K562 (cell line): ENCODE data around the gene SDR39U1. TPM values are rescaled to one million over a fixed set of nuclear protein-coding genes. Genes with fewer than 3 reads are reported as not detected.
A peak's percentile ranks its signal among the peaks of the same experiment; 100 is the strongest.

ENCODE experiments used
- CREBBP ChIP-seq: IDR thresholded peaks from one replicate; pipeline ENCODE4 v1.6.1; 2012; ENCODE audit warnings: low read depth, mild to moderate bottlenecking, control low read depth, inconsistent platforms, low read length
- FOXJ2 ChIP-seq: fragments of 200-800 bp; sonication (Bioruptor generic); IDR thresholded peaks from 2 replicates; pipeline ENCODE4 v1.6.1; 2016; ENCODE audit warnings: missing genetic modification characterization, missing compliant biosample characterization
- LCOR ChIP-seq: sonication (generic); formaldehyde crosslinking; IDR thresholded peaks from 2 replicates; pipeline ENCODE4 v1.8.0; 2022; ENCODE audit warnings: mild to moderate bottlenecking, missing genetic modification reagents
- MED1 ChIP-seq: sonication (generic); formaldehyde crosslinking; IDR thresholded peaks from 2 replicates; pipeline ENCODE4 v1.8.1; 2023; ENCODE audit warnings: missing genetic modification reagents, borderline replicate concordance
- MYC ChIP-seq, 2 experiments: fragments of 250-450 bp in 1 of 2; sonication (Bioruptor Pico) in 1 of 2; IDR thresholded peaks; 2 replicates each; pipeline versions ENCODE4 v1.5.1 to v1.6.1; 2012 to 2021; ENCODE audit warnings: low read depth in 2 of 2, borderline replicate concordance in 1 of 2, improper control_type of control experiment in 1 of 2, low read length in 1 of 2, mild to moderate bottlenecking in 1 of 2, moderate library complexity in 1 of 2
- POU5F1 ChIP-seq: fragments of 150-350 bp; IDR thresholded peaks from 2 replicates; pipeline ENCODE4 v1.6.1; 2014; ENCODE audit warnings: borderline replicate concordance, low read length, low read depth, mild to moderate bottlenecking; ENCODE audit not compliant: partially characterized antibody
- SOX6 ChIP-seq: fragments of 450-650 bp; IDR thresholded peaks from 2 replicates; pipeline ENCODE4 v1.6.1; 2014; ENCODE audit warnings: mild to moderate bottlenecking
- XRCC4 ChIP-seq: IDR thresholded peaks from one replicate; pipeline ENCODE4 v1.6.1; 2011; ENCODE audit not compliant: insufficient read depth, insufficient read length; ENCODE audit errors: extremely low read depth
- ZFP36 ChIP-seq: fragments of 150-350 bp; IDR thresholded peaks from 2 replicates; pipeline ENCODE4 v1.6.1; 2018; ENCODE audit warnings: low read length, low read depth; ENCODE audit not compliant: partially characterized antibody
- ZNF12 ChIP-seq: sonication (generic); formaldehyde crosslinking; IDR thresholded peaks from 2 replicates; pipeline ENCODE4 v1.4.0; 2020; ENCODE audit warnings: mild to moderate bottlenecking, missing genetic modification reagents
- polyA plus RNA-seq, 8 experiments: library from polyadenylated mRNA; depleted of rRNA in 4 of 8; stranded (reverse) in 5 of 8; unstranded in 3 of 8; fragments of >200 nt; fragmentation: Nextera tagmentation in 2 of 8; fragmentation: Illumina TruSeq in 1 of 8; extraction: Ambion mirVana in 2 of 8; extraction: Trizol in 1 of 8; gene quantifications; 2 replicates each; pipeline versions ENCODE4 v1.2.1 to v1.2.3, GENCODE V29; 2011 to 2014; ENCODE audit warnings: inconsistent platforms in 1 of 8, missing spikeins in 1 of 8
- total RNA-seq, 7 experiments: library from RNA; depleted of rRNA in 6 of 7; stranded (reverse); fragments of >200 nt in 6 of 7; fragmentation: Illumina TruSeq in 2 of 7; extraction: Trizol in 2 of 7; gene quantifications; 2 replicates each; pipeline versions ENCODE4 v1.2.1 to v1.2.3, GENCODE V29; 2011 to 2021; ENCODE audit warnings: low replicate concordance in 1 of 7
- TF ChIP-seq, protein P1 (sequence below): fragments of 250-450 bp; sonication (Bioruptor Pico); IDR thresholded peaks from 2 replicates; pipeline ENCODE4 v1.4.0; 2020; ENCODE audit warnings: mild to moderate bottlenecking, moderate library complexity, borderline replicate concordance
- TF ChIP-seq, protein P2 (sequence below), 2 experiments: fragments of 450-650 bp; IDR thresholded peaks; 2 replicates each; pipeline ENCODE4 v1.6.1; 2016; ENCODE audit warnings: mild to moderate bottlenecking in 2 of 2, borderline replicate concordance in 1 of 2, low read depth in 1 of 2, moderate library complexity in 1 of 2

Gene SDR39U1
- total and polyA plus RNA-seq, 9 of the 15 experiments (the other 6 are each of a cell fraction or from before 2014, with no cell fraction given) = 10.4 to 56.1 (median 19.8) TPM

DNA sequence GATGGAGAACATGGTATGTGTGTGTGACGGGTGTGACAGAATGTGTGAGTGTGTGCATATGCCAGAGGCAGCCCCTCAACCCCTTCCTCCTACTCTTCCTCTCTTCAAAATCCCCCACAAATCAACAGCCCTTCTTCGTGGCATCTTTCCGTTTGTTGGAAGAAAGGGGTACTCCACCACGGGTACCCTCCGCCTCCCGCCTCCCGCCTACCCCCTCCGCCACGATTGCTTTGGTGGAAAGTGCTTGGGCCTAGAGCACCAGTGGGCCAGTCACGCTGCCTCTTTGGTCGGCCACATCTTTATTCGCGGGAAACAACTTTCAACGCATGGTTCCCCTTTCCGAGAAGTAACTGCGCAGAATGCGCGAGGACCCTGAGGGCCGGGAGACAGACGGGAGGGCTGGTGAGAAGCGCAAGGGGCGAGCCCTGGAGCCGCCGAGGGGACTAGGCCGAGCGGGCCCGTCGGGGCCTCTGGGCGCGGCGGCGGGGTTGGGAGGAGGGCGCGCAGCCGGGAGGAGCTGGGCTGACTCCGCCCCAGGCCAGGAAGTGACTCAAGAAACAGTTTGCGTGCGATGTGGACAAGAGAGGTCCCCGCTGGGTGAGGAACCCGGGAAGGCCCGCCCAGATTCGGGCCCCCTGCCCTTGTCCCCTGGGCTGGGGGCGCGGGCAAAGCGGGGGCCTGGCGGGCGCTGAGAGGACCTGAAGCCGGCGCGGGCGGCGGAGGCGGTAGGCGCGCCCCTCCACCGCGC is 13.0 kb downstream of the SDR39U1 start, which contains the start of the genes CBLN3 and KHNYN (continued):
- TF ChIP-seq, protein P1, sequence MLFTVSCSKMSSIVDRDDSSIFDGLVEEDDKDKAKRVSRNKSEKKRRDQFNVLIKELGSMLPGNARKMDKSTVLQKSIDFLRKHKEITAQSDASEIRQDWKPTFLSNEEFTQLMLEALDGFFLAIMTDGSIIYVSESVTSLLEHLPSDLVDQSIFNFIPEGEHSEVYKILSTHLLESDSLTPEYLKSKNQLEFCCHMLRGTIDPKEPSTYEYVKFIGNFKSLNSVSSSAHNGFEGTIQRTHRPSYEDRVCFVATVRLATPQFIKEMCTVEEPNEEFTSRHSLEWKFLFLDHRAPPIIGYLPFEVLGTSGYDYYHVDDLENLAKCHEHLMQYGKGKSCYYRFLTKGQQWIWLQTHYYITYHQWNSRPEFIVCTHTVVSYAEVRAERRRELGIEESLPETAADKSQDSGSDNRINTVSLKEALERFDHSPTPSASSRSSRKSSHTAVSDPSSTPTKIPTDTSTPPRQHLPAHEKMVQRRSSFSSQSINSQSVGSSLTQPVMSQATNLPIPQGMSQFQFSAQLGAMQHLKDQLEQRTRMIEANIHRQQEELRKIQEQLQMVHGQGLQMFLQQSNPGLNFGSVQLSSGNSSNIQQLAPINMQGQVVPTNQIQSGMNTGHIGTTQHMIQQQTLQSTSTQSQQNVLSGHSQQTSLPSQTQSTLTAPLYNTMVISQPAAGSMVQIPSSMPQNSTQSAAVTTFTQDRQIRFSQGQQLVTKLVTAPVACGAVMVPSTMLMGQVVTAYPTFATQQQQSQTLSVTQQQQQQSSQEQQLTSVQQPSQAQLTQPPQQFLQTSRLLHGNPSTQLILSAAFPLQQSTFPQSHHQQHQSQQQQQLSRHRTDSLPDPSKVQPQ (CRISPR knock-in tag) = no peak
- peak; percentile 51 for TF ChIP-seq MYC (IDR thresholded peaks at IDR 0.05; ENCODE audit: low read depth, low read length)
- TF ChIP-seq MYC (CRISPR knock-in tag; IDR thresholded peaks at IDR 0.05; ENCODE audit: borderline replicate concordance, low read depth) = no peak
- no peak for TF ChIP-seq CREBBP
- no peak for TF ChIP-seq XRCC4
- TF ChIP-seq ZFP36 = no peak
- 0 out of 2 replicates have a peak, but pooled peaks have one; percentile 15 for TF ChIP-seq ZNF12 (CRISPR knock-in tag)
- TF ChIP-seq LCOR (CRISPR knock-in tag) = no peak
- TF ChIP-seq MED1 (CRISPR knock-in tag) = no peak
- TF ChIP-seq, protein P2, sequence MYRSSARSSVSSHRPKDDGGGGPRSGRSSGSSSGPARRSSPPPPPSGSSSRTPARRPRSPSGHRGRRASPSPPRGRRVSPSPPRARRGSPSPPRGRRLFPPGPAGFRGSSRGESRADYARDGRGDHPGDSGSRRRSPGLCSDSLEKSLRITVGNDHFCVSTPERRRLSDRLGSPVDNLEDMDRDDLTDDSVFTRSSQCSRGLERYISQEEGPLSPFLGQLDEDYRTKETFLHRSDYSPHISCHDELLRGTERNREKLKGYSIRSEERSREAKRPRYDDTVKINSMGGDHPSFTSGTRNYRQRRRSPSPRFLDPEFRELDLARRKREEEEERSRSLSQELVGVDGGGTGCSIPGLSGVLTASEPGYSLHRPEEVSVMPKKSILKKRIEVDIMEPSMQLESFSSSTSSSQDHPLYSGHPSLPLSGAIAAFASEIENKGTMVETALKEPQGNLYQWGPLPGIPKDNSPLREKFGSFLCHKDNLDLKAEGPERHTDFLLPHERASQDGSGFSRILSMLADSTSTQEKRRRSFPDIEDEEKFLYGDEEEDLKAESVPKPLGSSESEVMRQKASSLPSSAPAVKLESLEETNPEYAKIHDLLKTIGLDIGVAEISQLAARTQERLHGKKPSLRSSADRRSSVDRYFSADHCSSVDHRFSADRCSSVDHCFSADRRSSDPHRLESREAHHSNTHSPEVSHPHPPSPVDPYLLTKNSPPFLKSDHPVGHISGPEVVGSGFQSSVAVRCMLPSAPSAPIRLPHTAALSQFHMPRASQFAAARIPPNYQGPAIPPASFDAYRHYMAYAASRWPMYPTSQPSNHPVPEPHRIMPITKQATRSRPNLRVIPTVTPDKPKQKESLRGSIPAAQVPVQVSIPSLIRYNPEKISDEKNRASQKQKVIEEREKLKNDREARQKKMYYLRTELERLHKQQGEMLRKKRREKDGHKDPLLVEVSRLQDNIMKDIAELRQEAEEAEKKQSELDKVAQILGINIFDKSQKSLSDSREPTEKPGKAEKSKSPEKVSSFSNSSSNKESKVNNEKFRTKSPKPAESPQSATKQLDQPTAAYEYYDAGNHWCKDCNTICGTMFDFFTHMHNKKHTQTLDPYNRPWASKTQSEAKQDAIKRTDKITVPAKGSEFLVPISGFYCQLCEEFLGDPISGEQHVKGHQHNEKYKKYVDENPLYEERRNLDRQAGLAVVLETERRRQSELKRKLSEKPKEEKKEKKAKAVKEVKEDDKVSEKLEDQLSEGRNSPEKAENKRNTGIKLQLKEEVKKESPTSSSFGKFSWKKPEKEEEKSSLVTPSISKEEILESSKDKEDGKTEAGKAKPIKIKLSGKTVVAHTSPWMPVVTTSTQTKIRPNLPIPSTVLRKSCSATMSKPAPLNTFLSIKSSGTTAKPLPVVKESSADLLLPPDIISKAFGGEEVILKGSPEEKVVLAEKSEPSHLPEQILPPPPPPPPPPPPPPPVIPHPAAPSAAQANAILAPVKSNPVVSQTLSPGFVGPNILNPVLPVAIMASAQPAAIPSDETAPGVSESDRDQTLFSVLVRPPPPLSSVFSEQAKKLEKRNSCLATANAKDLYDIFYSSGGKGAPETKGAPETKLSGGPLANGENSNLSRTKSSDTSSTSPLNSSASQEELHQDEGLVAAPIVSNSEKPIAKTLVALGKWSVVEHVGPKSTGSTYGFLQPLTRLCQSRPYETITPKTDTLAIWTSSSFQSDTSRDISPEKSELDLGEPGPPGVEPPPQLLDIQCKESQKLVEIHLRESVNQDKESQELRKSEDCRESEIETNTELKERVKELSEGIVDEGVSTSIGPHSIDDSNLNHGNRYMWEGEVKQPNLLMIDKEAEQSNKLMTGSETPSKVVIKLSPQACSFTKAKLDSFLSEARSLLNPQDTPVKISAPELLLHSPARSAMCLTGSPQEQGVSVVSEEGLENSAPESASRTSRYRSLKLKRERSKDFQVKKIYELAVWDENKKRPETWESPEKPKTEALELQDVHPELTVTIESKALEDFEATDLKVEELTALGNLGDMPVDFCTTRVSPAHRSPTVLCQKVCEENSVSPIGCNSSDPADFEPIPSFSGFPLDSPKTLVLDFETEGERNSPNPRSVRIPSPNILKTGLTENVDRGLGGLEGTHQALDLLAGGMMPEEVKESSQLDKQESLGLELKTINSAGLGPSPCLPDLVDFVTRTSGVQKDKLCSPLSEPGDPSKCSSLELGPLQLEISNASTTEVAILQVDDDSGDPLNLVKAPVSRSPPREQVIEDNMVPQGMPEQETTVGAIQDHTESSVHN (IDR thresholded peaks at IDR 0.05; ENCODE audit: borderline replicate concordance in 1 of 2, low read depth in 1 of 2) = no peak
- no peak for TF ChIP-seq SOX6
- no peak for TF ChIP-seq POU5F1
- no peak for TF ChIP-seq FOXJ2 (tag)
